ENCODE measurements around the gene MTFP1.

GRCh38 chr22:30472994-30473720 is 47.6 kb downstream of the MTFP1 start:
- no peak for TF ChIP-seq NFE2L2 (IDR thresholded peaks at IDR 0.05; ENCODE audit: low read depth, low read length)
- no peak for TF ChIP-seq CTCF (conservative IDR thresholded peaks at IDR 0.05; ENCODE audit: low read depth, low read length)
- no peak for TF ChIP-seq BHLHE40 (IDR thresholded peaks at IDR 0.05; ENCODE audit: low read depth, low read length)
